HG02571 (cell line): ENCODE results near the gene ABRACL.

Experiments
- ATAC-seq: cut with Tn5 transposase; IDR thresholded peaks from one replicate; pipeline ENCODE4 v1.9.1; 2021; ENCODE audit warnings: mild to moderate bottlenecking, moderate library complexity; ENCODE audit not compliant: unreplicated experiment

ABRACL gene

GRCh38 chr6:139051396-139052060 lies 23.0 kb downstream of the ABRACL start:
- ATAC-seq = no peak

DNA sequence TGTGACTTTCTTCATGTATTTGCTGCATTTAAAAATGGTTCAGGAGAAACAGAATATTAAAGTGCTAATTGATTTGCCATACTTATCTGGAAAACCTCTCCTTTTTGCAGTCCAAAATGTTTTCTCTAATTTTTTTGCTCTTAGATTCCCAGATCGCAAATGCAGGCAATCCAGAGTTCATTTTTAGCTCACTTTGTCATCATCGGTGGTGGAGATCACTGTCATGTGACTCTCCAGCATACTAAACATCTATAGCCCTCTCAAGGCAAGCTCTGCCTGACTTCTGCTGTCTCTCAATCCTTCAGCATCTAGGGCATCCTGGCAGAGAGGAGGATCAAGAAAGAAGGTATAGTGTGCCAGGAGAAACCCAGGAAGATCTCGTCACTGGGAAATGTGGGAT lies 24.8 kb downstream of the ABRACL start:
- ATAC-seq = no peak

DNA sequence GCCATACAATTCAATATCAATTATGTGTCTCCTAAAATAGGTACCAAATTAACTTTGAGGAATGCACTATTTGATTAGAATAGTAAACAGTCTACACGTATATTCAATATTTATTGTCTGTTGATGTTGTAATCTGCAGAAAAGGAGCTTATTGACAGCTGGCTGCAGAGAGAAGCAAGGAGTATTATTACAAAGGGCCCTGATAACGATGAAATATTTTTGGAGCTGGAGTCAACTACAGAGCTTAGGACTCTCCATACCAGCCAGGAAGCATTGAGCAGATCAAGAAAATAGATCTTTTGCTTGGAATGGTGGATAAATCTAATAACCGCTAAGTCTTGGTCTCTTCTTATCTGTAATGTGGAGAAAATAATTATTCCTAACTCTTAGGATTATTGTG lies 25.5 kb downstream of the ABRACL start:
- ATAC-seq = no peak

DNA sequence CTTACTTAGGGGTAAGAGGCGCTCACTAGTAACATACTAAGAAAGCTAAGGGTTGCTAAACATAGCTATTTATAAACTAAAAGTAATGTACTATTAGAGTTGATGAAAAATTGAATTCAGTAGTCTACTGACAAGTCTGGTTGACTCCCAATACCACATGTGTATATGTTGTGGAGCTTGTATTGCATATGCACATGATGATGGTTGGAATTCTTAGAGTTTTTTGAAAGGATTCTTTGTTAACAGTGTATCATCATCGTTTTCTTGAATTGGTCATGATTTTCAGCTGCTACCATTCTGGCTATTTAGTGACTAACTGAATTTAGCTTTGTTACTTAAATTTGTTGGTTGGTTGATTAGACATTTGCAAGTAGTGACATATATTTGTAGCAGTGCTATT lies 27.2 kb downstream of the ABRACL start:
- no peak for ATAC-seq

- no peak for ATAC-seq
Measured at GRCh38 chr6:139058029-139058428, 29.5 kb downstream of the ABRACL start.

DNA sequence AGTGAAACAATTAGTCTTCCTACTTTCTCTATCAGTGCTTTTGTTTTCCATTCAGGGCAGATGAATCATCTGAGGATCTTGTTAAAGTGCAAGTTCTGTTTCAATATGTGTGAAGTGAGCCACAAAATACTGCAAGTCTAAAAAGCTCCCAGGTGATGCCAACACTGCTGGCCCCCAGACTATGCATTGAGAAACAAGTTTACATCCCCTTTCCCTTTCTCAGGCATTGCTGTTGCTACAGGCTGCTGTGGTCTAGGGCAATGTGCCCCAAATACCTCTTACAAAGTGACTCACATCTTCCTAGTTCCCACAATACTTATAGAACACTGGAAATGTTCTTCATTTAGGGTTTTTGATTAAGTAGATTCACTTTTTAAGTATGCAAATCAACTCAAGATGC lies 31.8 kb downstream of the ABRACL start:
- no peak for ATAC-seq

GRCh38 chr6:139062932-139063646 lies 34.5 kb downstream of the ABRACL start:
- ATAC-seq = no peak

DNA sequence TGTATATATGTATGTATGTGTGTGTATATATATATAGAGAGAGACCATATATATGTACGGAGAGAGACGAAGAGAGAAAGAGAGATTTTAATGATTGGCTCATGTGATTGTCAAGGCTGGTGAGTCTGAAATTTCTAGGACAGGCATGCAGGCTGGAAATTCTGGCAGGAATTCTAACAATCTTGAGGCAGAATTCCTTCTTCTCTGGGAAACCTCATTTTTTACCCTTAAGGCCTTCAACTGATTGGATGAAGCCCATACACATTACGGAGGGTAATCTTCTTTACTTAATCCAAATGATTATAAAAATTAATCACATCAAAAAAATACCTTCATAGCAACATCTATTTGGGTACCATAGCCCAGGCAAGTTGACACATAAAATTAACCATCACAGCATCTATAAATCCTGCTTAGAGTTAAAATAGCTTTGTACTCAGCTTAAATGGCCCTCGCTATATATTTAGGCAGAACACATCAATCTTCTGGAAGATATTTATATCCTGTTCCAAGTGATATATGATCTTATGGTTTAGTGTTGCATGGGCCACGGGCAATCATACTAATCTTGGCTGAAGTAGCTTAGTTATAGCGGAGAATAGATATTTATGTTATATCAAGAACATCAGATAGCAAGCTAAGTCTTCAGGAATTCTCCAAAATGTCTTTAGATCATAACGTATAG lies 36.6 kb downstream of the ABRACL start:
- no peak for ATAC-seq

DNA sequence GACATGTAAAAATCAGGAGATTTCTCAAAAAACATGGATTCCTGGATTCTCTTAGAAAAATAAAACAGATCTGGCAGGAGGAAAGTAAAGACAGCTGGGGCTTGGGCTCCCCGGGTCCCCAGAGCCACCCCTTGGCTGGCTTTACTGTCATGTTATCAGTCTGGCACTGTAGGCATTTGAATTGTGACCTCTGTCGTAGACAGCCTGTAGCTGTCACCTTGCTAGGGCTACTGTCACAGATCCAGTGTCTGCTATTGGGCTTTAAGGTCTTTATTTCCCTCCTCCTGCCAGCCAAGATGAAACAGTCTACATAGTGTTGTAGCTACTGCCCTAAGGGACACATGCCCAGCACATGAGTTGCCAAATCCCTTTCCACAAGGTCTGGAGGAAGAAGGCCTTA lies 37.5 kb downstream of the ABRACL start:
- no peak for ATAC-seq

- no peak for ATAC-seq
Measured at GRCh38 chr6:139068846-139069245, 40.3 kb downstream of the ABRACL start.

DNA sequence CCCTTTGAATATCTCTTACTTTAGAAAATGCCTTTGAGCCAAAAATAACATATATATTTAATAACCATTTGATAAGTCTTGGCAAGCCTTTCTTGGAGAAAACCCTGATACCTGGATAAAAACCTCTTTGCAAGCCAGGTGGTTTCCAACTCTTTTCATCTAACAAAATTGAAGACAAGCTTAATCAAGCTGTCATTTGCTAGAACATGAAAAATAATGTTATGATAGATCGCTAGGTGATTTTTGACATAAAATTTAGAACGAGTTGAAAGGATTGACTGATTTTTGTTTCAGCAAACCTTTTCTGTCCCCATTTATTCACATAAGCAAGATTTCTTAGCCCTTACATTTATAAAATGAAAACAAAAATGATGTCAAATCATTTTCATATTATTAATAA lies 44.6 kb downstream of the ABRACL start:
- ATAC-seq = no peak

DNA sequence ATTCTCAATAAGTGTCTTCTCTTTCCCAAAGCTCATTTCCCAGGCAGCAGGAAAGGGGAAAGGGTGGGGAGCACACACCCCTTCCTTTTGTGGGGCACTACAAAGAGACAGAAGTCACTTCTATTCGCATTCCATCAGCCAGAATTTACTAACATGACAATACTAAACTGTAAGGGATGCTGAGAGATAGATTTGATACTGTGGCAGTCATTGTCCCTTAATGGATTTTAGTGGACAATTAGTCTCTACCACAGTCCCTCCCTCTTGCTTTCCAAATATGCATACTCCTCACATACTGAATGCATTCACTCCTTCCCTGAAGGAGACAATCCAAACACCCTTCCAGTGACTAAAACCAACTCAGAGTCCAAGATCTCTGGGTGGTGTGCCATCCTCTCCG lies 50.5 kb downstream of the ABRACL start:
- ATAC-seq = no peak

DNA sequence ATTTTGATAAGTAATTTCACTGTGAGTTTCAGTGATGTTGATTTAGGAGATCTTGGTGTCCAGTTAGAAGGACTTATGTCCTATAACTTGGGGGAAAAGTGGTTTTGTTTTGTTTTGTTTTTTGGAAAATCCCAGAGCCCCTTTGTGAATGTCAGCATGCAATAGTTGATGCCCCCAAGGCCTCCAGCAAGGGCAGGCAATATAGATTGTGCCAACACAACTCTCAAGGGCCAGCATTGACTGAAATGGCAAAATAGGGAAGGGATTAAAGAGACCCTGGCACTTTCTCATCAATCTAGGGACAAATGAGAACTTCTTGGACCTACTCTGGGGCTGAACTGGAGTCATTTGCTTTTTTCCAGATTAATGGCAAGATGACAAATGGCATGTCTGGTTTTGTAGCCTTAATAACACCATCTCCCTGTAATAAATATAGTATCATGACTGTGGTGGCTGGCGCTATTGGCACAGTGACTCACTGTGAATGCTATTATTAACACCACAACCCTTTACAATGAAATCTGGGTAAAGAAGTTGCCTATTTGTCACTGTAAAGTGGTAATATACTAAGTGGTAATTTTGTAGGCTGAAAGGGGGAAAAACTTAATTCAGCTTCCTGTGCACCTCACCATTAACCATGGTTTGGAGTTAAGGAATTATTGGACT lies 51.8 kb downstream of the ABRACL start:
- no peak for ATAC-seq

- no peak for ATAC-seq
Measured at GRCh38 chr6:139081471-139081870, 52.9 kb downstream of the ABRACL start.

DNA sequence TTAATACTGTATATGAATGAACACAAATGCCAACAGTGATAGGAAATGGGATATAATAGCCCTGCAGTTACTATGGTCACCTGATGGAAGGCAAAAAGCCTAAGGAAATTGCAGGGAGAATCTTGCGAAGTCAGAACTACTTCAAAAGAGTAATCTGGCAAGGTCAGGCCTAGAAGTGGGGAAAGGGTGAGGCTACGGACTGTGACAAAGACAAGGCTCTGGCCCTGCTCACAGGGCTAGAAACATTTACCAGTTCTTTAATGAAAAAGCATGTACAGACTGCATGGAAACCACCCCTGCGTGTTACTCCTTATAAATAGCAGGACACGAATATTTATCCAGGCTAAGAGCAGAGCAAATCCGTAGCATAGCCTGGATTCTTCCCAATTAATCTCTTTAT lies 53.8 kb downstream of the ABRACL start:
- ATAC-seq = no peak

- ATAC-seq = no peak
Measured at GRCh38 chr6:139091826-139092225, 63.3 kb downstream of the ABRACL start.
